Limb (tissue), 2 donors: ENCODE measurements around the gene SSUH2.
"Not testable (repeated sequence)": the region's sequence is repeated elsewhere in the genome, so short reads cannot be mapped to it uniquely, and the experiment has no call there.

Source experiments
- DNase-seq, 2 donors: peaks; one replicate each; pipeline ENCODE4 v3.0.0-alpha.2; 2016; ENCODE audit errors: extremely low spot score in 2 of 2

The SSUH2 gene

GRCh38 chr3:8644748-8645390 is at the start of gene SSUH2:
Gene SSUH2, minus strand, starts transcription at chr3:8644798. Its CDS starts 40 bp downstream, at chr3:8644758.
- no peak for DNase-seq

GRCh38 chr3:8691295-8691694 is 46.7 kb upstream of the SSUH2 start:
- not testable (repeated sequence) for DNase-seq

GRCh38 chr3:8684992-8685391 is 40.4 kb upstream of the SSUH2 start:
- not testable (repeated sequence) for DNase-seq

GRCh38 chr3:8682850-8683574 is 38.4 kb upstream of the SSUH2 start:
- not testable (repeated sequence) for DNase-seq

GRCh38 chr3:8681881-8682538 is 37.4 kb upstream of the SSUH2 start:
- not testable (repeated sequence) for DNase-seq

- no peak for DNase-seq
These were observed 36.8 kb upstream of the SSUH2 start for GRCh38 chr3:8681349-8681748.

GRCh38 chr3:8679817-8680553 is 35.4 kb upstream of the SSUH2 start:
- not testable (repeated sequence) for DNase-seq

- no peak for DNase-seq
These were observed 34.2 kb upstream of the SSUH2 start for GRCh38 chr3:8678751-8679150.

GRCh38 chr3:8677258-8677657 is 32.7 kb upstream of the SSUH2 start:
- not testable (repeated sequence) for DNase-seq

- DNase-seq: not testable (repeated sequence)
These were observed 31.0 kb upstream of the SSUH2 start for GRCh38 chr3:8675591-8675990.

- no peak for DNase-seq
These were observed 28.6 kb upstream of the SSUH2 start for GRCh38 chr3:8673083-8673737.

GRCh38 chr3:8669019-8669418 is 24.4 kb upstream of the SSUH2 start:
- DNase-seq: no peak

GRCh38 chr3:8668216-8668615 is 23.6 kb upstream of the SSUH2 start:
- DNase-seq: no peak

- DNase-seq: no peak
These were observed 23.0 kb upstream of the SSUH2 start for GRCh38 chr3:8667463-8668091.

- no peak for DNase-seq
These were observed 20.9 kb upstream of the SSUH2 start for GRCh38 chr3:8665407-8665896.

GRCh38 chr3:8663177-8664061 is 18.8 kb upstream of the SSUH2 start:
- peak; percentile 51 to 72 for DNase-seq

- DNase-seq: peak in 1 of 2 donors; percentile 16
These were observed 18.0 kb upstream of the SSUH2 start for GRCh38 chr3:8662594-8662993.

- peak in 1 of 2 donors; percentile 72 for DNase-seq
These were observed 15.8 kb upstream of the SSUH2 start for GRCh38 chr3:8660175-8661118.
